WTC11 (cell line): Measurements from ENCODE around the gene RFTN1. TPM values are rescaled to one million over a fixed set of nuclear protein-coding genes. Genes with fewer than 3 reads are reported as not detected.

Experiments used
- ATAC-seq: fragments of 200-7000 bp; cut with Tn5 transposase; 2 replicates; pipeline ENCODE4 v1.10.0; 2021; ENCODE audit warnings: mild to moderate bottlenecking, moderate library complexity
- CTCF ChIA-PET: fragments of 300-600 bp; sonication (Branson Sonifier 250); formaldehyde crosslinking; loops from one replicate; lab custom pipeline; 2021; ENCODE audit warnings: antibody characterized with exemption; lab: Charles Lee
- POLR2A ChIA-PET: fragments of 350-600 bp; sonication (Branson Sonifier 250); formaldehyde crosslinking; loops from one replicate; lab custom pipeline; 2021; ENCODE audit warnings: antibody characterized with exemption; lab: Charles Lee
- DNase-seq: peaks from one replicate; pipeline ENCODE4 v3.0.0; 2021; ENCODE audit warnings: low spot score
- H3K27ac Mint-ChIP-seq: 2 replicates; pipeline ENCODE4 v1.8.0; 2021; ENCODE audit warnings: mixed read lengths
- H3K27me3 Mint-ChIP-seq: 2 replicates; pipeline ENCODE4 v1.8.0; 2021; ENCODE audit warnings: low read depth, mild to moderate bottlenecking, moderate library complexity, mixed read lengths
- H3K36me3 Mint-ChIP-seq: 2 replicates; pipeline ENCODE4 v1.8.0; 2021; ENCODE audit warnings: mixed read lengths
- H3K4me1 Mint-ChIP-seq: 2 replicates; pipeline ENCODE4 v1.8.0; 2022; ENCODE audit warnings: mixed read lengths
- H3K4me3 Mint-ChIP-seq: 2 replicates; pipeline ENCODE4 v1.8.0; 2021; ENCODE audit warnings: mild to moderate bottlenecking, moderate library complexity, mixed read lengths
- H3K9me3 Mint-ChIP-seq: 2 replicates; pipeline ENCODE4 v1.8.0; 2021; ENCODE audit warnings: mixed read lengths
- ELF4 ChIP-seq: sonication (generic); formaldehyde crosslinking; IDR thresholded peaks from 2 replicates; pipeline ENCODE4 v1.8.1; 2022; ENCODE audit warnings: low read depth, mild to moderate bottlenecking, moderate library complexity, missing genetic modification reagents
- EMX1 ChIP-seq: fragments of 250-450 bp; sonication (Bioruptor Pico); IDR thresholded peaks from 2 replicates; pipeline ENCODE4 v1.8.0; 2021; ENCODE audit warnings: mild to moderate bottlenecking
- ERG ChIP-seq: fragments of 250-450 bp; sonication (Bioruptor Pico); IDR thresholded peaks from 2 replicates; pipeline ENCODE4 v1.8.0; 2021; ENCODE audit warnings: mild to moderate bottlenecking
- FOXK1 ChIP-seq: sonication (generic); formaldehyde crosslinking; IDR thresholded peaks from 2 replicates; pipeline ENCODE4 v1.8.0; 2022; ENCODE audit warnings: mild to moderate bottlenecking, moderate library complexity, missing genetic modification reagents
- GRHL2 ChIP-seq: fragments of 250-450 bp; sonication (Bioruptor Pico); IDR thresholded peaks from 2 replicates; pipeline ENCODE4 v1.8.0; 2022; ENCODE audit warnings: mild to moderate bottlenecking, moderate library complexity; ENCODE audit not compliant: insufficient replicate concordance, severe bottlenecking
- IRF1 ChIP-seq: sonication (generic); formaldehyde crosslinking; IDR thresholded peaks from 2 replicates; pipeline ENCODE4 v1.8.0; 2023; ENCODE audit warnings: missing genetic modification reagents
- IRF2 ChIP-seq: sonication (generic); formaldehyde crosslinking; IDR thresholded peaks from 2 replicates; pipeline ENCODE4 v1.8.0; 2022; ENCODE audit warnings: low read depth, missing genetic modification reagents, borderline replicate concordance
- NR1H2 ChIP-seq: sonication (generic); formaldehyde crosslinking; IDR thresholded peaks from 2 replicates; pipeline ENCODE4 v1.9.0; 2021; ENCODE audit warnings: mild to moderate bottlenecking, moderate library complexity, missing genetic modification reagents
- PRDM15 ChIP-seq: sonication (generic); formaldehyde crosslinking; IDR thresholded peaks from 2 replicates; pipeline ENCODE4 v1.8.0; 2022; ENCODE audit warnings: missing genetic modification reagents
- PREB ChIP-seq: sonication (generic); formaldehyde crosslinking; IDR thresholded peaks from 2 replicates; pipeline ENCODE4 v1.8.1; 2022; ENCODE audit warnings: mild to moderate bottlenecking, missing genetic modification reagents, moderate library complexity, borderline replicate concordance
- PRRX2 ChIP-seq: fragments of 250-450 bp; sonication (Bioruptor Pico); IDR thresholded peaks from 2 replicates; pipeline ENCODE4 v1.8.0; 2021; ENCODE audit warnings: mild to moderate bottlenecking
- TEAD1 ChIP-seq: sonication (generic); formaldehyde crosslinking; IDR thresholded peaks from 2 replicates; pipeline ENCODE4 v1.8.0; 2022; ENCODE audit warnings: mild to moderate bottlenecking, missing genetic modification reagents
- ZBTB21 ChIP-seq: sonication (generic); formaldehyde crosslinking; IDR thresholded peaks from 2 replicates; pipeline ENCODE4 v1.8.1; 2023; ENCODE audit warnings: mild to moderate bottlenecking, missing genetic modification reagents, borderline replicate concordance
- ZNF671 ChIP-seq: fragments of 250-450 bp; sonication (Bioruptor Pico); IDR thresholded peaks from 2 replicates; pipeline ENCODE4 v1.8.0; 2021; ENCODE audit warnings: mild to moderate bottlenecking
- total RNA-seq: library from RNA; stranded (reverse); gene quantifications from 3 replicates; pipeline ENCODE4 v1.2.3, GENCODE V29; 2021
- TF ChIP-seq, protein P1 (sequence below): sonication (generic); formaldehyde crosslinking; IDR thresholded peaks from 2 replicates; pipeline ENCODE4 v1.8.1; 2022; ENCODE audit warnings: missing genetic modification reagents, borderline replicate concordance
- TF ChIP-seq, protein P2 (sequence below): fragments of 200-600 bp; IDR thresholded peaks from 2 replicates; pipeline ENCODE4 v1.8.0; 2022; ENCODE audit warnings: antibody characterized with exemption
- TF ChIP-seq, protein P3 (sequence below): sonication (generic); formaldehyde crosslinking; IDR thresholded peaks from 2 replicates; pipeline ENCODE4 v1.8.1; 2023; ENCODE audit warnings: mild to moderate bottlenecking, missing genetic modification reagents, moderate library complexity
- TF ChIP-seq, protein P4 (sequence below): sonication (generic); formaldehyde crosslinking; IDR thresholded peaks from 2 replicates; pipeline ENCODE4 v1.8.0; 2023; ENCODE audit warnings: missing genetic modification reagents, mild to moderate bottlenecking, borderline replicate concordance
- TF ChIP-seq, protein P5 (sequence below): fragments of 250-450 bp; sonication (Bioruptor Pico); IDR thresholded peaks from 2 replicates; pipeline ENCODE4 v1.9.0; 2021; ENCODE audit warnings: moderate library complexity, mild to moderate bottlenecking, inconsistent platforms, borderline replicate concordance

Gene RFTN1
- total RNA-seq, 1 experiment from 2014 or later = 3.8 TPM

DNA sequence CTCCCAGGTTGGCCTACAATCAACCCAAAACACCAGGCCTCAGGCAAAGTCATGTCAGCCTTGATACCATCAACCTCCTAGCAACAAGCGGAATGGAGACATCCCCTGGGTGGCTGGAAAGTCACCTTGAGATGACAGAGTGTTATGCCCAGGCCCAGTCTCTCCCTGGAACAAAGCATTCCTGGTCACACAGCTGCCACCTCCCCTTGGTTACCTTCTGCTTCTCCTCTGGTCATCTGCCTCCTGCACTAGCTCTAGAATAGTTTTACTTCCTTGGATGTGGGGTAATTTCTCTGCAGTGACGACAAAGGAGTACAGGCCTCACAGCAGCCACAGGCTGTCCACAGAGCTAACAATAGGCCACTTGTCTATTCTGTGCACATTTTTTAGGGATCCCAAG, 114.9 kb downstream of the RFTN1 start:
- H3K27me3 Mint-ChIP-seq = no peaks in the 10 kb centered on the region; the same call in 1 of the 2 replicates
- no peak for ATAC-seq
- H3K27ac Mint-ChIP-seq = no peak overlapping the region
- no peak for DNase-seq
- H3K4me3 Mint-ChIP-seq = no peak overlapping the region
- ChIA-PET CTCF (interaction anchor here (0.6 to 1.8 kb wide), 2 partner anchors 32 to 117 kb away, joined by 3 to 6 read pairs; no protein-coding TSS in a partner anchor), POLR2A (no interaction called here)
- H3K4me1 Mint-ChIP-seq = peaks cover 12% of the 10 kb centered on the region
- no peak for TF ChIP-seq IRF1 (CRISPR knock-in tag)
- TF ChIP-seq, protein P1, sequence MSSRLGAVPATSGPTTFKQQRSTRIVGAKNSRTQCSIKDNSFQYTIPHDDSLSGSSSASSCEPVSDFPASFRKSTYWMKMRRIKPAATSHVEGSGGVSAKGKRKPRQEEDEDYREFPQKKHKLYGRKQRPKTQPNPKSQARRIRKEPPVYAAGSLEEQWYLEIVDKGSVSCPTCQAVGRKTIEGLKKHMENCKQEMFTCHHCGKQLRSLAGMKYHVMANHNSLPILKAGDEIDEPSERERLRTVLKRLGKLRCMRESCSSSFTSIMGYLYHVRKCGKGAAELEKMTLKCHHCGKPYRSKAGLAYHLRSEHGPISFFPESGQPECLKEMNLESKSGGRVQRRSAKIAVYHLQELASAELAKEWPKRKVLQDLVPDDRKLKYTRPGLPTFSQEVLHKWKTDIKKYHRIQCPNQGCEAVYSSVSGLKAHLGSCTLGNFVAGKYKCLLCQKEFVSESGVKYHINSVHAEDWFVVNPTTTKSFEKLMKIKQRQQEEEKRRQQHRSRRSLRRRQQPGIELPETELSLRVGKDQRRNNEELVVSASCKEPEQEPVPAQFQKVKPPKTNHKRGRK (CRISPR knock-in tag) = no peak
- TF ChIP-seq FOXK1 = no peak
- TF ChIP-seq ELF4 = no peak
- no peak for TF ChIP-seq NR1H2 (CRISPR knock-in tag)
- TF ChIP-seq ZNF671 (CRISPR knock-in tag) = no peak
- TF ChIP-seq TEAD1 (CRISPR knock-in tag) = no peak
- no peak for TF ChIP-seq ERG (CRISPR knock-in tag)
- TF ChIP-seq EMX1 = no peak
- TF ChIP-seq, protein P2, sequence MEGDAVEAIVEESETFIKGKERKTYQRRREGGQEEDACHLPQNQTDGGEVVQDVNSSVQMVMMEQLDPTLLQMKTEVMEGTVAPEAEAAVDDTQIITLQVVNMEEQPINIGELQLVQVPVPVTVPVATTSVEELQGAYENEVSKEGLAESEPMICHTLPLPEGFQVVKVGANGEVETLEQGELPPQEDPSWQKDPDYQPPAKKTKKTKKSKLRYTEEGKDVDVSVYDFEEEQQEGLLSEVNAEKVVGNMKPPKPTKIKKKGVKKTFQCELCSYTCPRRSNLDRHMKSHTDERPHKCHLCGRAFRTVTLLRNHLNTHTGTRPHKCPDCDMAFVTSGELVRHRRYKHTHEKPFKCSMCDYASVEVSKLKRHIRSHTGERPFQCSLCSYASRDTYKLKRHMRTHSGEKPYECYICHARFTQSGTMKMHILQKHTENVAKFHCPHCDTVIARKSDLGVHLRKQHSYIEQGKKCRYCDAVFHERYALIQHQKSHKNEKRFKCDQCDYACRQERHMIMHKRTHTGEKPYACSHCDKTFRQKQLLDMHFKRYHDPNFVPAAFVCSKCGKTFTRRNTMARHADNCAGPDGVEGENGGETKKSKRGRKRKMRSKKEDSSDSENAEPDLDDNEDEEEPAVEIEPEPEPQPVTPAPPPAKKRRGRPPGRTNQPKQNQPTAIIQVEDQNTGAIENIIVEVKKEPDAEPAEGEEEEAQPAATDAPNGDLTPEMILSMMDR = no peak
- no peak for TF ChIP-seq GRHL2 (CRISPR knock-in tag)
- TF ChIP-seq ZBTB21 (CRISPR knock-in tag) = no peak
- TF ChIP-seq, protein P3, sequence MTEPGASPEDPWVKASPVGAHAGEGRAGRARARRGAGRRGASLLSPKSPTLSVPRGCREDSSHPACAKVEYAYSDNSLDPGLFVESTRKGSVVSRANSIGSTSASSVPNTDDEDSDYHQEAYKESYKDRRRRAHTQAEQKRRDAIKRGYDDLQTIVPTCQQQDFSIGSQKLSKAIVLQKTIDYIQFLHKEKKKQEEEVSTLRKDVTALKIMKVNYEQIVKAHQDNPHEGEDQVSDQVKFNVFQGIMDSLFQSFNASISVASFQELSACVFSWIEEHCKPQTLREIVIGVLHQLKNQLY = no peak
- no peak for TF ChIP-seq PRRX2
- no peak for TF ChIP-seq IRF2
- TF ChIP-seq PREB (CRISPR knock-in tag) = no peak
- TF ChIP-seq, protein P4, sequence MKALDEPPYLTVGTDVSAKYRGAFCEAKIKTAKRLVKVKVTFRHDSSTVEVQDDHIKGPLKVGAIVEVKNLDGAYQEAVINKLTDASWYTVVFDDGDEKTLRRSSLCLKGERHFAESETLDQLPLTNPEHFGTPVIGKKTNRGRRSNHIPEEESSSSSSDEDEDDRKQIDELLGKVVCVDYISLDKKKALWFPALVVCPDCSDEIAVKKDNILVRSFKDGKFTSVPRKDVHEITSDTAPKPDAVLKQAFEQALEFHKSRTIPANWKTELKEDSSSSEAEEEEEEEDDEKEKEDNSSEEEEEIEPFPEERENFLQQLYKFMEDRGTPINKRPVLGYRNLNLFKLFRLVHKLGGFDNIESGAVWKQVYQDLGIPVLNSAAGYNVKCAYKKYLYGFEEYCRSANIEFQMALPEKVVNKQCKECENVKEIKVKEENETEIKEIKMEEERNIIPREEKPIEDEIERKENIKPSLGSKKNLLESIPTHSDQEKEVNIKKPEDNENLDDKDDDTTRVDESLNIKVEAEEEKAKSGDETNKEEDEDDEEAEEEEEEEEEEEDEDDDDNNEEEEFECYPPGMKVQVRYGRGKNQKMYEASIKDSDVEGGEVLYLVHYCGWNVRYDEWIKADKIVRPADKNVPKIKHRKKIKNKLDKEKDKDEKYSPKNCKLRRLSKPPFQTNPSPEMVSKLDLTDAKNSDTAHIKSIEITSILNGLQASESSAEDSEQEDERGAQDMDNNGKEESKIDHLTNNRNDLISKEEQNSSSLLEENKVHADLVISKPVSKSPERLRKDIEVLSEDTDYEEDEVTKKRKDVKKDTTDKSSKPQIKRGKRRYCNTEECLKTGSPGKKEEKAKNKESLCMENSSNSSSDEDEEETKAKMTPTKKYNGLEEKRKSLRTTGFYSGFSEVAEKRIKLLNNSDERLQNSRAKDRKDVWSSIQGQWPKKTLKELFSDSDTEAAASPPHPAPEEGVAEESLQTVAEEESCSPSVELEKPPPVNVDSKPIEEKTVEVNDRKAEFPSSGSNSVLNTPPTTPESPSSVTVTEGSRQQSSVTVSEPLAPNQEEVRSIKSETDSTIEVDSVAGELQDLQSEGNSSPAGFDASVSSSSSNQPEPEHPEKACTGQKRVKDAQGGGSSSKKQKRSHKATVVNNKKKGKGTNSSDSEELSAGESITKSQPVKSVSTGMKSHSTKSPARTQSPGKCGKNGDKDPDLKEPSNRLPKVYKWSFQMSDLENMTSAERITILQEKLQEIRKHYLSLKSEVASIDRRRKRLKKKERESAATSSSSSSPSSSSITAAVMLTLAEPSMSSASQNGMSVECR = no peak
- TF ChIP-seq, protein P5, sequence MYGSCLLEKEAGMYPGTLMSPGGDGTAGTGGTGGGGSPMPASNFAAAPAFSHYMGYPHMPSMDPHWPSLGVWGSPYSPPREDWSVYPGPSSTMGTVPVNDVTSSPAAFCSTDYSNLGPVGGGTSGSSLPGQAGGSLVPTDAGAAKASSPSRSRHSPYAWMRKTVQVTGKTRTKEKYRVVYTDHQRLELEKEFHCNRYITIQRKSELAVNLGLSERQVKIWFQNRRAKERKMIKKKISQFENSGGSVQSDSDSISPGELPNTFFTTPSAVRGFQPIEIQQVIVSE = no peak
- no peak for TF ChIP-seq PRDM15
- no peaks in the 10 kb centered on the region for H3K36me3 Mint-ChIP-seq
- H3K9me3 Mint-ChIP-seq = peaks cover 7% of the 10 kb centered on the region
